Right atrium auricular region (tissue), 2 donors: ENCODE results near the gene DNAJA3. TPM values are rescaled to one million over a fixed set of nuclear protein-coding genes. Genes with fewer than 3 reads are reported as not detected.

ENCODE experiments used
- DNase-seq: peaks from one replicate; pipeline ENCODE4 v3.0.0-alpha.2; 2019; ENCODE audit warnings: low spot score
- H3K27ac ChIP-seq, 2 donors: fragments of 200-600 bp; sonication (generic); 1 replicate in 1 of 2; 2 replicates in 1 of 2; pipeline ENCODE4 v1.5.1; 2016 to 2019
- H3K27me3 ChIP-seq, 2 donors: fragments of 200-600 bp; sonication (generic); one replicate each; pipeline versions ENCODE4 v1.5.1 to v1.6.0; 2017 to 2019
- H3K36me3 ChIP-seq: fragments of 200-600 bp; sonication (generic); one replicate; pipeline ENCODE4 v1.5.1; 2016
- H3K4me1 ChIP-seq, 2 donors: fragments of 200-600 bp; sonication (generic); one replicate each; pipeline versions ENCODE4 v1.5.1 to v1.6.0; 2017 to 2019
- H3K4me3 ChIP-seq, 2 donors: fragments of 200-600 bp; sonication (generic); 1 replicate in 1 of 2; 2 replicates in 1 of 2; pipeline ENCODE4 v1.5.1; 2017 to 2019; ENCODE audit warnings: mild to moderate bottlenecking in 1 of 2, moderate library complexity in 1 of 2
- H3K9me3 ChIP-seq, 2 donors: fragments of 200-600 bp; sonication (generic); one replicate each; pipeline ENCODE4 v1.5.1; 2019
- CTCF ChIP-seq, 2 donors: fragments of 200-600 bp; sonication (generic); IDR thresholded peaks; one replicate each; pipeline ENCODE4 v1.5.1; 2019; ENCODE audit warnings: antibody characterized with exemption in 2 of 2
- total RNA-seq, 2 donors: library from RNA; depleted of rRNA; stranded (reverse); fragments of >200 nt; gene quantifications; one replicate each; pipeline ENCODE4 v1.1.0, GENCODE V29; 2016

The DNAJA3 gene
- total RNA-seq, 2 donors from 2014 or later = 47.6 to 50.5 TPM

- Histone ChIP-seq H3K36me3 (peaks cover 16% of the 10 kb centered on the region), H3K9me3 (no peaks in the 10 kb centered on the region), H3K27me3 (no peaks in the 10 kb centered on the region), H3K4me1 (peaks cover 0 to 43% of the 10 kb centered on the region in 2 donors), H3K27ac (no peak overlapping the region), H3K4me3 (no peak overlapping the region)
- no peak for TF ChIP-seq CTCF (IDR thresholded peaks at IDR 0.05)
- no peak for DNase-seq
These were observed 16.4 kb upstream of the DNAJA3 start for GRCh38 chr16:4409081-4409932.

- Histone ChIP-seq H3K4me1 (peaks cover 0 to 53% of the 10 kb centered on the region in 2 donors), H3K4me3 (no peak overlapping the region), H3K27ac (no peak overlapping the region), H3K9me3 (no peaks in the 10 kb centered on the region), H3K27me3 (no peaks in the 10 kb centered on the region), H3K36me3 (peaks cover 16% of the 10 kb centered on the region)
- no peak for DNase-seq
- TF ChIP-seq CTCF (IDR thresholded peaks at IDR 0.05) = no peak
These were observed 15.2 kb upstream of the DNAJA3 start for GRCh38 chr16:4410335-4411075.

GRCh38 chr16:4411684-4412083 is 14.0 kb upstream of the DNAJA3 start:
- Histone ChIP-seq H3K4me3 (no peak overlapping the region), H3K27ac (peak overlapping the region in 1 of 2 donors; percentile 5), H3K36me3 (peaks cover 7% of the 10 kb centered on the region), H3K27me3 (no peaks in the 10 kb centered on the region), H3K4me1 (peaks cover 0 to 55% of the 10 kb centered on the region in 2 donors), H3K9me3 (no peaks in the 10 kb centered on the region)
- DNase-seq = no peak
- no peak for TF ChIP-seq CTCF (IDR thresholded peaks at IDR 0.05)

GRCh38 chr16:4412159-4412558 is 13.5 kb upstream of the DNAJA3 start:
- peaks cover 2% of the 10 kb centered on the region for H3K36me3 ChIP-seq
- H3K27me3 ChIP-seq = no peaks in the 10 kb centered on the region
- DNase-seq = no peak
- H3K4me3 ChIP-seq = no peak overlapping the region
- H3K27ac ChIP-seq = no peak overlapping the region
- H3K9me3 ChIP-seq = no peaks in the 10 kb centered on the region
- H3K4me1 ChIP-seq = peaks cover 0 to 60% of the 10 kb centered on the region in 2 donors
- TF ChIP-seq CTCF (IDR thresholded peaks at IDR 0.05) = no peak

GRCh38 chr16:4412854-4413253 is 12.8 kb upstream of the DNAJA3 start:
- TF ChIP-seq CTCF (IDR thresholded peaks at IDR 0.05) = no peak
- DNase-seq = no peak
- no peaks in the 10 kb centered on the region for H3K36me3 ChIP-seq
- no peak overlapping the region for H3K4me3 ChIP-seq
- H3K27ac ChIP-seq = no peak overlapping the region
- no peaks in the 10 kb centered on the region for H3K9me3 ChIP-seq
- no peaks in the 10 kb centered on the region for H3K27me3 ChIP-seq
- peaks cover 0 to 61% of the 10 kb centered on the region in 2 donors for H3K4me1 ChIP-seq
